ENCODE data around the gene TP53BP2.

TP53BP2 gene

DNA sequence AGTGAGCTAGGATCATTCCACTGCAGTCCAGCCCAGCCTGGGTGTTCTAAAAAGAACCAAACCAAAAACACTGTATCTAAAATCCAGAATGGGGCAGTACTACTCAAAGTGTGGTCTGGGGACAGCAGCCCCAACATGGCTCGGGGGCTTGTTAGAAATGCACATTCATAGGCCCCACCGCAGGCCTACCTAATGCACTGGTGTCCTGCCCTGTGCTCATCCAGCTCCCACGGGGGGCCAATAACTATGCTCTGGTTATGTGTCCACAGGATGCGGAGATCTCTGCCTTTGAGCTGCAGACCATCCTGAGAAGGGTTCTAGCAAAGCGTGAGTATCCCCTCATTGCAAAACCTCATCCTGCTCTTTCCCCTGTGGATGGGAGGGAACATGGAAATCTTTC is 81.9 kb downstream of the TP53BP2 start:
- no peak for DNase-seq (ENCODE audit: extremely low spot score)
- POLR2A ChIA-PET = no interaction called here
- CTCF ChIA-PET = interaction anchor here (0.6 kb wide), 1 partner anchor 410 kb away, joined by 3 read pairs; no protein-coding TSS in a partner anchor
- TF ChIP-seq TARDBP (IDR thresholded peaks at IDR 0.05) (no peak), SP1 (IDR thresholded peaks at IDR 0.05) (no peak), HDGF (IDR thresholded peaks at IDR 0.05; ENCODE audit: borderline replicate concordance) (no peak)

DNA sequence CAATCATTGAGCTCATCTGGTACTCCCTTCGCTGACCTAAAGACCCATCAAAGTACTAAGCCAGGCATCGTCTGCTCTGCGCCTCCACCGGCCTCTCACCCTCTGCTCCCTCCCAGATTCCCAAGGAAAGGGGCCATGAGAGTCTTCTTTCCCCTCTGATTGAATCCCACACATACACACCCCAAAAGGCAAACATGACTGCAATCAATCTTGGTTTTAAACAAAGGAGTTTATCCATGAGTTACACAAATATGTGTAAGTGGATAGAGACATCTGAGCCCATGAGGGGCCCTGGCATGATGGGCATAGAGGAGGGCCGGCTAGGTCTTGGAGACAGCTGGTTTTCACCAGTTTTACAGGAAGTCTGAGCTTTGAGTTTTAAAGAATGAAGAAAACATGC is 82.5 kb downstream of the TP53BP2 start:
- no peak for DNase-seq (ENCODE audit: extremely low spot score)

DNA sequence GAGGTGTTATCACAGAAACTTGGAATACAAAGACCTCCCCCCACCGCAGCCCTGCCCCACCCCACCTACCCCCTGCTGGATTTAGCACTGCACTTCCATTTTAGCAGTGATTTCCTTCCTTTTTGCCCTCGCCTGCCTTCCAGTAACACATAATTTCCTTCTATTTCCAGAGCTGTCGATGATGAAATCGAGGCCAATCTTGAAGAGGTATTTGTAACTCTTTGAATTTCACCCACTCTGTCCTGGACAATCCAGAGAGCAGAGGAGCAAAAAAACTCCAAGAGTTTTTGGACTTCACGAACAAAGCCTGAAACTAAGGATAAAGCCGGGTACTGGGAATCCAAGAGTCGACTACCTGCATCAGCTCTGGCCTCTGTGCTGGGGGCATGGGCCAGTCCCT is 84.3 kb downstream of the TP53BP2 start:
- POLR2A ChIA-PET = no interaction called here
- TF ChIP-seq ARNT (IDR thresholded peaks at IDR 0.05) = no peak
- no peak for TF ChIP-seq SP1 (IDR thresholded peaks at IDR 0.05)
- no peak for TF ChIP-seq L3MBTL2 (conservative IDR thresholded peaks at IDR 0.05)
- TF ChIP-seq, protein P1, sequence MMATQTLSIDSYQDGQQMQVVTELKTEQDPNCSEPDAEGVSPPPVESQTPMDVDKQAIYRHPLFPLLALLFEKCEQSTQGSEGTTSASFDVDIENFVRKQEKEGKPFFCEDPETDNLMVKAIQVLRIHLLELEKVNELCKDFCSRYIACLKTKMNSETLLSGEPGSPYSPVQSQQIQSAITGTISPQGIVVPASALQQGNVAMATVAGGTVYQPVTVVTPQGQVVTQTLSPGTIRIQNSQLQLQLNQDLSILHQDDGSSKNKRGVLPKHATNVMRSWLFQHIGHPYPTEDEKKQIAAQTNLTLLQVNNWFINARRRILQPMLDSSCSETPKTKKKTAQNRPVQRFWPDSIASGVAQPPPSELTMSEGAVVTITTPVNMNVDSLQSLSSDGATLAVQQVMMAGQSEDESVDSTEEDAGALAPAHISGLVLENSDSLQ (IDR thresholded peaks at IDR 0.05) = no peak
- no peak for TF ChIP-seq TARDBP (IDR thresholded peaks at IDR 0.05)
- TF ChIP-seq ZNF384 (IDR thresholded peaks at IDR 0.05) = no peak
- no peak for TF ChIP-seq ELF4 (IDR thresholded peaks at IDR 0.05)
- TF ChIP-seq HDGF (IDR thresholded peaks at IDR 0.05; ENCODE audit: borderline replicate concordance) = no peak
- TF ChIP-seq FOXK2 (IDR thresholded peaks at IDR 0.05) = no peak
- TF ChIP-seq CTBP1 (IDR thresholded peaks at IDR 0.05; ENCODE audit: borderline replicate concordance) = no peak
- no peak for TF ChIP-seq BHLHE40 (IDR thresholded peaks at IDR 0.05; ENCODE audit: borderline replicate concordance)
- no peak for TF ChIP-seq LEF1 (IDR thresholded peaks at IDR 0.05; ENCODE audit: borderline replicate concordance)
- no peak for TF ChIP-seq FOXM1 (IDR thresholded peaks at IDR 0.05; ENCODE audit: borderline replicate concordance)
- TF ChIP-seq SUZ12 (IDR thresholded peaks at IDR 0.05) = no peak
- TF ChIP-seq FOXA1 (IDR thresholded peaks at IDR 0.05) = no peak
- TF ChIP-seq NFRKB (IDR thresholded peaks at IDR 0.05) = no peak

More for the DNA sequence above, 82.5 kb downstream of the TP53BP2 start:
- CTCF ChIA-PET = interaction anchor here (0.6 to 1.4 kb wide), 3 partner anchors 13 to 626 kb away, joined by 3 to 5 read pairs (median 3); no protein-coding TSS in a partner anchor
- POLR2A ChIA-PET = no interaction called here
- TF ChIP-seq FOXA1 (IDR thresholded peaks at IDR 0.05) (no peak), TARDBP (IDR thresholded peaks at IDR 0.05) (no peak), ELF4 (IDR thresholded peaks at IDR 0.05) (no peak), CTBP1 (IDR thresholded peaks at IDR 0.05; ENCODE audit: borderline replicate concordance) (no peak), LEF1 (IDR thresholded peaks at IDR 0.05; ENCODE audit: borderline replicate concordance) (no peak), SUZ12 (IDR thresholded peaks at IDR 0.05) (no peak), FOXM1 (IDR thresholded peaks at IDR 0.05; ENCODE audit: borderline replicate concordance) (no peak)
- TF ChIP-seq, protein P1 (IDR thresholded peaks at IDR 0.05) = no peak

DNA sequence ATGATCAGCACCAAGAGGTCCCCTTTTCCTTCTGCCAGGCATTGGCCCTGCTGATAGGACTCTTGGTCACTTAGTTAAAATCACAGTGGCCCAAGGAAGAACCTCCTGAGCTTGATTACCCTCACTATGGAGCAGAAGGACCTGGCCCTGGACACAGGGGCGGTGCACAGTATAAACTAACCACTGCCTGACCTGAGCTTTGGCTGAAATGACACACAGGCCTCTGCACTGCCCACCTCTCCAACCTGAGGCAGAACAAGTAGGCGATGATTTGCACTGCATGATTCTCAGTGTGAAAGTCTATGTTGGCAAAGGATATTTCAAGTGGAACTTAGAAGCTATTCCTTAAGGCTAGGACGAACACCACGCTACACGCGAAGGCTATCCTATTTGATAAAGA is 84.9 kb downstream of the TP53BP2 start:
- ChIA-PET POLR2A (no interaction called here), CTCF (interaction anchor here (1.0 kb wide), 1 partner anchor 12 kb away, joined by 4 read pairs; no protein-coding TSS in a partner anchor)
- TF ChIP-seq HDGF (IDR thresholded peaks at IDR 0.05; ENCODE audit: borderline replicate concordance) (no peak), CTBP1 (IDR thresholded peaks at IDR 0.05; ENCODE audit: borderline replicate concordance) (no peak), FOXK2 (IDR thresholded peaks at IDR 0.05) (no peak)
- no peak for DNase-seq (ENCODE audit: extremely low spot score)

More for the DNA sequence above, 84.3 kb downstream of the TP53BP2 start:
- no peak for DNase-seq (ENCODE audit: extremely low spot score)
- CTCF ChIA-PET = interaction anchor here (1.0 kb wide), 1 partner anchor 12 kb away, joined by 4 read pairs; no protein-coding TSS in a partner anchor

DNA sequence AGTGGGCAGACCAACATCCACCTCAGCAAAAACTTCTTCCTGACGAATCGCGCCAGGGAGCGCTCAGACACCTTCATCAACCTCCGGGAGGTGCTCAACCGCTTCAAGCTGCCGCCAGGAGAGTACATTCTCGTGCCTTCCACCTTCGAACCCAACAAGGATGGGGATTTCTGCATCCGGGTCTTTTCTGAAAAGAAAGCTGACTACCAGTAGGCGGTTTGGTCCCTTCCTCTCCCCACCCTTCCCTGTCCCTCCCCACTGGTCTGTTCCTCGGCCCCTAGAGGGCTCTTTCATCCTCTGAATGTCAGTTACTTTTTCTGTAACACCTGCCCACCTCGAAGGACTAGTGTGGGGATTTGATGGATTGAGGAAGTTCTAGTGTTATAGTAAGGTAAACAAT is 86.5 kb downstream of the TP53BP2 start:
- ChIA-PET POLR2A (no interaction called here), CTCF (interaction anchor here (1.3 kb wide), 1 partner anchor 10 kb away, joined by 3 read pairs; no protein-coding TSS in a partner anchor)
- DNase-seq (ENCODE audit: extremely low spot score) = no peak
- TF ChIP-seq TARDBP (IDR thresholded peaks at IDR 0.05) (no peak), ZNF384 (IDR thresholded peaks at IDR 0.05) (no peak), HDGF (IDR thresholded peaks at IDR 0.05; ENCODE audit: borderline replicate concordance) (no peak), FOXM1 (IDR thresholded peaks at IDR 0.05; ENCODE audit: borderline replicate concordance) (no peak), L3MBTL2 (conservative IDR thresholded peaks at IDR 0.05) (no peak), LEF1 (IDR thresholded peaks at IDR 0.05; ENCODE audit: borderline replicate concordance) (no peak), CTBP1 (IDR thresholded peaks at IDR 0.05; ENCODE audit: borderline replicate concordance) (no peak)

DNA sequence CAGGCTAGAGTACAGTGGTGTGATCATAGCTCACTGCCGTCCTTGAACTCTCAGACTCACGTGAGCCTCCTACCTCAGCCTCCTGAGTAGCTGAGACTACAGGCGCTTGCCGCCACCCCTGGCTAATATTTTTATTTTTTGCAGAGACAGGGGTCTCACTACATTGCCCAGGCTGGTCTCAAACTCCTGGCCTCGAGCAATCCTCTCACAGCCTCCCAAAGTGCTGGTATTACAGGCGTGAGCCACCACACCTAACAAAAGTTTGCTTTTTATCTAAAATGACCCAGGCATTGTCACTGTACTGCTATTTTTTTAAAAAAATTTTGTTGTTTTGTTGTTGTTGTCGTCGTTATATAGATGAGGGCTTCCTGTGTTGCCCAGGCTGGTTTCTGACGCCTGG is 87.0 kb downstream of the TP53BP2 start:
- CTCF ChIA-PET = no interaction called here
- POLR2A ChIA-PET = no interaction called here
- DNase-seq (ENCODE audit: extremely low spot score) = no peak
- TF ChIP-seq NFRKB (IDR thresholded peaks at IDR 0.05) = no peak
- no peak for TF ChIP-seq L3MBTL2 (conservative IDR thresholded peaks at IDR 0.05)
- TF ChIP-seq HDGF (IDR thresholded peaks at IDR 0.05; ENCODE audit: borderline replicate concordance) = no peak
- no peak for TF ChIP-seq SP1 (IDR thresholded peaks at IDR 0.05)
- no peak for TF ChIP-seq LEF1 (IDR thresholded peaks at IDR 0.05; ENCODE audit: borderline replicate concordance)
- TF ChIP-seq CTBP1 (IDR thresholded peaks at IDR 0.05; ENCODE audit: borderline replicate concordance) = no peak
- TF ChIP-seq BHLHE40 (IDR thresholded peaks at IDR 0.05; ENCODE audit: borderline replicate concordance) = no peak
- no peak for TF ChIP-seq ELF4 (IDR thresholded peaks at IDR 0.05)
- TF ChIP-seq TARDBP (IDR thresholded peaks at IDR 0.05) = no peak
- no peak for TF ChIP-seq ARNT (IDR thresholded peaks at IDR 0.05)
- TF ChIP-seq FOXK2 (IDR thresholded peaks at IDR 0.05) = no peak
- TF ChIP-seq, protein P1 (IDR thresholded peaks at IDR 0.05) = no peak
- no peak for TF ChIP-seq FOXA1 (IDR thresholded peaks at IDR 0.05)
- TF ChIP-seq FOXM1 (IDR thresholded peaks at IDR 0.05; ENCODE audit: borderline replicate concordance) = no peak
- no peak for TF ChIP-seq ZNF384 (IDR thresholded peaks at IDR 0.05)

Data from HEK293T (cell line).